Activated T-cell treated with anti-CD3 and anti-CD28 coated beads for 1 hour (primary cell): ENCODE measurements around the gene CHST8.
"Not testable (repeated sequence)": the region's sequence is repeated elsewhere in the genome, so short reads cannot be mapped to it uniquely, and the experiment has no call there.

ENCODE experiments used
- DNase-seq: peaks from one replicate; pipeline ENCODE4 v3.0.0-alpha.2; 2020; ENCODE audit warnings: low read depth

Gene CHST8

GRCh38 chr19:33644284-33644836 lies 22.6 kb downstream of the CHST8 start:
- no peak for DNase-seq

- DNase-seq, result no peak
Measured at GRCh38 chr19:33646306-33646705, 24.6 kb downstream of the CHST8 start.

- no peak for DNase-seq
Measured at GRCh38 chr19:33647146-33647545, 25.4 kb downstream of the CHST8 start.

GRCh38 chr19:33649627-33650305 lies 28.0 kb downstream of the CHST8 start:
- no peak for DNase-seq

- no peak for DNase-seq
Measured at GRCh38 chr19:33653684-33654083, 31.9 kb downstream of the CHST8 start.

- no peak for DNase-seq
Measured at GRCh38 chr19:33654840-33655508, 33.2 kb downstream of the CHST8 start.

GRCh38 chr19:33659835-33660234 lies 38.1 kb downstream of the CHST8 start:
- DNase-seq, result no peak

GRCh38 chr19:33660410-33661124 lies 38.8 kb downstream of the CHST8 start:
- no peak for DNase-seq

GRCh38 chr19:33661336-33661735 lies 39.6 kb downstream of the CHST8 start:
- DNase-seq, result no peak

GRCh38 chr19:33662391-33663092 lies 40.8 kb downstream of the CHST8 start:
- no peak for DNase-seq

GRCh38 chr19:33663316-33663715 lies 41.6 kb downstream of the CHST8 start:
- not testable (repeated sequence) for DNase-seq

GRCh38 chr19:33664744-33665143 lies 43.0 kb downstream of the CHST8 start:
- DNase-seq, result no peak

GRCh38 chr19:33665776-33666595 lies 44.2 kb downstream of the CHST8 start:
- DNase-seq, result no peak

GRCh38 chr19:33667141-33667650 lies 45.4 kb downstream of the CHST8 start:
- DNase-seq, result no peak

- no peak for DNase-seq
Measured at GRCh38 chr19:33667881-33668280, 46.1 kb downstream of the CHST8 start.

- DNase-seq, result no peak
Measured at GRCh38 chr19:33668968-33669367, 47.2 kb downstream of the CHST8 start.

GRCh38 chr19:33669376-33669775 lies 47.6 kb downstream of the CHST8 start:
- no peak for DNase-seq

GRCh38 chr19:33670398-33670797 lies 48.6 kb downstream of the CHST8 start:
- DNase-seq, result no peak

GRCh38 chr19:33671211-33671610 lies 49.5 kb downstream of the CHST8 start:
- DNase-seq, result no peak

- DNase-seq, result no peak
Measured at GRCh38 chr19:33673258-33673875, 51.6 kb downstream of the CHST8 start.
